Measurements from ENCODE around the gene AUNIP. TPM values are rescaled to one million over a fixed set of nuclear protein-coding genes. Genes with fewer than 3 reads are reported as not detected.

AUNIP gene
- total and polyA plus RNA-seq, 2 donors (not counting 3 experiments of a cell fraction or from before 2014, with no cell fraction given), result 1.8 to 4.5 TPM

DNA sequence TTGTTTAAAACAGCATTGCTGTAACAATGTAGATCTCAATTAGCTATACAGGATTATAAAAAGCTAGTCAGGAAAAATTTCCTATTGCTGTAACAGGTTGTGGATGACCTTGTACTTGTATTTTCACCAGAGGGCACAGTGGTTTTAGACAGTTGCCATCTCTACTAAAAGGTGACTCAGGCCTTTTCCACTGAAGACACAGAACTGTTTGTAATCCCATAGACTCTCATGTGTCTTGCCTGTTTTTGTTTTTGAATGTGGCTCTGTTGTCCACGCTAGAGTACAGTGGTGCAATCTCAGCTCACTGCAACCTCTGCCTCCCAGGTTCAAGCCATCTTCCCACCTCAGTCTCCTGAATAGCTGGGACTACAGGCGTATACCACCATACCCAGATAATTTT is 33.7 kb downstream of the AUNIP start:
- H3K79me2 ChIP-seq (ENCODE audit: control insufficient read depth, insufficient read depth, low read length), result peaks cover 9% of the 10 kb centered on the region
- no peaks in the 10 kb centered on the region for H3K9me3 ChIP-seq (replicated peaks; ENCODE audit: control insufficient read depth, insufficient read depth, low read length)
- H3K4me3 ChIP-seq (replicated peaks in 1 of 3; ENCODE audit: insufficient read depth in 1 of 3, low read depth in 1 of 3, low read length in 3 of 3), result no peak overlapping the region
- BruUV-seq (replicated peaks), result no TSS peak
- no peaks in the 10 kb centered on the region for H4K20me1 ChIP-seq (replicated peaks; ENCODE audit: control insufficient read depth, extremely low read depth, insufficient read depth, low read length)
- intact Hi-C loops (cut with micrococcal nuclease) (no loop called here), dilution Hi-C loops (cut with MboI; ENCODE audit: extremely low pct_ligation_motif_present, low sequenced_read_pairs) (no loop called here)
- H3K4me2 ChIP-seq (ENCODE audit: insufficient read depth, low read length), result no peak overlapping the region
- TF ChIP-seq FOS (IDR thresholded peaks at IDR 0.05; ENCODE audit: borderline replicate concordance, insufficient read depth, low read length) (no peak), EZH2 (IDR thresholded peaks at IDR 0.05; ENCODE audit: borderline replicate concordance, low read depth, low read length, severe bottlenecking) (no peak), GATA2 (IDR thresholded peaks at IDR 0.05; ENCODE audit: insufficient read depth, insufficient read length, low read depth, low read length) (no peak), JUN (IDR thresholded peaks at IDR 0.05; ENCODE audit: borderline replicate concordance, insufficient read depth, insufficient read length, low read depth) (no peak), POLR2AphosphoS5 (IDR thresholded peaks at IDR 0.05; ENCODE audit: insufficient read depth, low read depth, low read length) (no peak), POLR2A (IDR thresholded peaks at IDR 0.05; ENCODE audit: low read depth, low read length) (no peak), MYC (IDR thresholded peaks at IDR 0.05; ENCODE audit: low read depth, low read length) (no peak)
- TF ChIP-seq, protein P1, sequence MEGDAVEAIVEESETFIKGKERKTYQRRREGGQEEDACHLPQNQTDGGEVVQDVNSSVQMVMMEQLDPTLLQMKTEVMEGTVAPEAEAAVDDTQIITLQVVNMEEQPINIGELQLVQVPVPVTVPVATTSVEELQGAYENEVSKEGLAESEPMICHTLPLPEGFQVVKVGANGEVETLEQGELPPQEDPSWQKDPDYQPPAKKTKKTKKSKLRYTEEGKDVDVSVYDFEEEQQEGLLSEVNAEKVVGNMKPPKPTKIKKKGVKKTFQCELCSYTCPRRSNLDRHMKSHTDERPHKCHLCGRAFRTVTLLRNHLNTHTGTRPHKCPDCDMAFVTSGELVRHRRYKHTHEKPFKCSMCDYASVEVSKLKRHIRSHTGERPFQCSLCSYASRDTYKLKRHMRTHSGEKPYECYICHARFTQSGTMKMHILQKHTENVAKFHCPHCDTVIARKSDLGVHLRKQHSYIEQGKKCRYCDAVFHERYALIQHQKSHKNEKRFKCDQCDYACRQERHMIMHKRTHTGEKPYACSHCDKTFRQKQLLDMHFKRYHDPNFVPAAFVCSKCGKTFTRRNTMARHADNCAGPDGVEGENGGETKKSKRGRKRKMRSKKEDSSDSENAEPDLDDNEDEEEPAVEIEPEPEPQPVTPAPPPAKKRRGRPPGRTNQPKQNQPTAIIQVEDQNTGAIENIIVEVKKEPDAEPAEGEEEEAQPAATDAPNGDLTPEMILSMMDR (IDR thresholded peaks at IDR 0.05; ENCODE audit: extremely low read depth in 1 of 2, insufficient read depth in 1 of 2, low read depth in 1 of 2, low read length in 2 of 2), result no peak
- TF ChIP-seq, protein P2, sequence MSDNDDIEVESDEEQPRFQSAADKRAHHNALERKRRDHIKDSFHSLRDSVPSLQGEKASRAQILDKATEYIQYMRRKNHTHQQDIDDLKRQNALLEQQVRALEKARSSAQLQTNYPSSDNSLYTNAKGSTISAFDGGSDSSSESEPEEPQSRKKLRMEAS (IDR thresholded peaks at IDR 0.05; ENCODE audit: insufficient read depth, insufficient read length), result no peak
- ChIA-PET CTCF (interaction anchor here (0.7 kb wide), 1 partner anchor 50 kb away, joined by 3 read pairs; the partner anchor contains the start of gene PAQR7), POLR2A (no interaction called here)
- no peaks in the 10 kb centered on the region for H3K27me3 ChIP-seq (ENCODE audit: control insufficient read depth in 2 of 2, insufficient read depth in 2 of 2, low read length in 2 of 2)
- H3K9ac ChIP-seq (replicated peaks; ENCODE audit: extremely low read depth, insufficient read depth, low read length), result no peak overlapping the region
- H3K36me3 ChIP-seq (ENCODE audit: control insufficient read depth in 2 of 2, extremely low read depth in 1 of 2, insufficient read depth in 2 of 2, low read length in 2 of 2), result peaks cover 4 to 25% of the 10 kb centered on the region in 2 experiments
- no peak overlapping the region for H3K27ac ChIP-seq (ENCODE audit: insufficient read depth, low read depth, low read length)
- FAIRE-seq (no peak), DNase-seq (ENCODE audit: low read depth, low spot score) (no peak)
- no peaks in the 10 kb centered on the region for H3K9me1 ChIP-seq (replicated peaks; ENCODE audit: control insufficient read depth, extremely low read depth, insufficient read depth, low read length)
- peaks cover 12% of the 10 kb centered on the region for H3K4me1 ChIP-seq (ENCODE audit: control insufficient read depth, extremely low read depth, insufficient read depth, low read length)
- H2AFZ ChIP-seq (ENCODE audit: low read depth, low read length), result no peak overlapping the region
